ENCODE results near the gene GGT7. TPM values are rescaled to one million over a fixed set of nuclear protein-coding genes. Genes with fewer than 3 reads are reported as not detected.
A peak's percentile ranks its signal among the peaks of the same experiment; 100 is the strongest.
"Not testable (repeated sequence)": the region's sequence is repeated elsewhere in the genome, so short reads cannot be mapped to it uniquely, and the experiment has no call there.

GGT7 gene
- total RNA-seq, 1 experiment from 2014 or later = 3.8 TPM

GRCh38 chr20:34842143-34842542 lies 30.5 kb downstream of the GGT7 start:
- Histone ChIP-seq H3K27me3 (ENCODE audit: control insufficient read depth, insufficient read depth, low read length) (no peaks in the 10 kb centered on the region), H3K4me3 (ENCODE audit: insufficient read depth, low read depth, low read length) (no peak overlapping the region), H3K36me3 (replicated peaks; ENCODE audit: control insufficient read depth, insufficient read depth, low read length) (no peaks in the 10 kb centered on the region)
- no peak for DNase-seq

GRCh38 chr20:34834459-34834893 lies 38.2 kb downstream of the GGT7 start:
- Histone ChIP-seq H3K4me3 (ENCODE audit: insufficient read depth, low read depth, low read length) (no peak overlapping the region), H3K36me3 (replicated peaks; ENCODE audit: control insufficient read depth, insufficient read depth, low read length) (no peaks in the 10 kb centered on the region), H3K27me3 (ENCODE audit: control insufficient read depth, insufficient read depth, low read length) (peaks cover 2% of the 10 kb centered on the region; the same call in 1 of the 2 replicates)
- no peak for DNase-seq

GRCh38 chr20:34831936-34832335 lies 40.7 kb downstream of the GGT7 start:
- Histone ChIP-seq H3K4me3 (ENCODE audit: insufficient read depth, low read depth, low read length) (no peak overlapping the region), H3K27me3 (ENCODE audit: control insufficient read depth, insufficient read depth, low read length) (peaks cover 2% of the 10 kb centered on the region; the same call in 1 of the 2 replicates), H3K36me3 (replicated peaks; ENCODE audit: control insufficient read depth, insufficient read depth, low read length) (no peaks in the 10 kb centered on the region)
- DNase-seq = no peak

GRCh38 chr20:34829191-34829590 lies 43.5 kb downstream of the GGT7 start:
- DNase-seq = no peak
- H3K36me3 ChIP-seq (replicated peaks; ENCODE audit: control insufficient read depth, insufficient read depth, low read length) = no peaks in the 10 kb centered on the region
- peaks cover 2% of the 10 kb centered on the region; the same call in 1 of the 2 replicates for H3K27me3 ChIP-seq (ENCODE audit: control insufficient read depth, insufficient read depth, low read length)
- no peak overlapping the region for H3K4me3 ChIP-seq (ENCODE audit: insufficient read depth, low read depth, low read length)

GRCh38 chr20:34825530-34826362 lies 46.9 kb downstream of the GGT7 start, which contains the start of gene NCOA6:
NCOA6 (minus strand) TSS chr20:34825651; CDS start chr20:34782355, 43,296 bp downstream.
- H3K27me3 ChIP-seq (ENCODE audit: control insufficient read depth, insufficient read depth, low read length) = no peaks in the 10 kb centered on the region
- H3K4me3 ChIP-seq (ENCODE audit: insufficient read depth, low read depth, low read length) = peak within 1 kb of the TSS; percentile 80
- DNase-seq = peak; percentile 92
- no peaks in the 10 kb centered on the region for H3K36me3 ChIP-seq (replicated peaks; ENCODE audit: control insufficient read depth, insufficient read depth, low read length)

- DNase-seq = peak; percentile 94
- H3K4me3 ChIP-seq (ENCODE audit: insufficient read depth, low read depth, low read length) = peak overlapping the region; percentile 80
- no peaks in the 10 kb centered on the region for H3K27me3 ChIP-seq (ENCODE audit: control insufficient read depth, insufficient read depth, low read length)
- no peaks in the 10 kb centered on the region for H3K36me3 ChIP-seq (replicated peaks; ENCODE audit: control insufficient read depth, insufficient read depth, low read length)
Observed at GRCh38 chr20:34824806-34825529, 47.7 kb downstream of the GGT7 start.

- no peaks in the 10 kb centered on the region for H3K36me3 ChIP-seq (replicated peaks; ENCODE audit: control insufficient read depth, insufficient read depth, low read length)
- peak; percentile 82 for DNase-seq
- H3K4me3 ChIP-seq (ENCODE audit: insufficient read depth, low read depth, low read length) = peak overlapping the region; percentile 80
- no peaks in the 10 kb centered on the region for H3K27me3 ChIP-seq (ENCODE audit: control insufficient read depth, insufficient read depth, low read length)
Observed at GRCh38 chr20:34824452-34824805, 48.2 kb downstream of the GGT7 start.

- DNase-seq = no peak
- no peak overlapping the region; the same call in 1 of the 2 replicates for H3K4me3 ChIP-seq (ENCODE audit: insufficient read depth, low read depth, low read length)
- no peaks in the 10 kb centered on the region for H3K36me3 ChIP-seq (replicated peaks; ENCODE audit: control insufficient read depth, insufficient read depth, low read length)
- no peaks in the 10 kb centered on the region for H3K27me3 ChIP-seq (ENCODE audit: control insufficient read depth, insufficient read depth, low read length)
Observed at GRCh38 chr20:34824026-34824425, 48.6 kb downstream of the GGT7 start.

- no peak for DNase-seq
- Histone ChIP-seq H3K4me3 (ENCODE audit: insufficient read depth, low read depth, low read length) (no peak overlapping the region), H3K27me3 (ENCODE audit: control insufficient read depth, insufficient read depth, low read length) (no peaks in the 10 kb centered on the region), H3K36me3 (replicated peaks; ENCODE audit: control insufficient read depth, insufficient read depth, low read length) (no peaks in the 10 kb centered on the region)
Observed at GRCh38 chr20:34820805-34821578, 51.7 kb downstream of the GGT7 start.

GRCh38 chr20:34817801-34818200 lies 54.9 kb downstream of the GGT7 start:
- no peaks in the 10 kb centered on the region for H3K36me3 ChIP-seq (replicated peaks; ENCODE audit: control insufficient read depth, insufficient read depth, low read length)
- no peak for DNase-seq
- H3K4me3 ChIP-seq (ENCODE audit: insufficient read depth, low read depth, low read length) = no peak overlapping the region
- H3K27me3 ChIP-seq (ENCODE audit: control insufficient read depth, insufficient read depth, low read length) = no peaks in the 10 kb centered on the region

- DNase-seq = no peak
- Histone ChIP-seq H3K36me3 (replicated peaks; ENCODE audit: control insufficient read depth, insufficient read depth, low read length) (no peaks in the 10 kb centered on the region), H3K27me3 (ENCODE audit: control insufficient read depth, insufficient read depth, low read length) (no peaks in the 10 kb centered on the region), H3K4me3 (ENCODE audit: insufficient read depth, low read depth, low read length) (no peak overlapping the region)
Observed at GRCh38 chr20:34817072-34817471, 55.6 kb downstream of the GGT7 start.

GRCh38 chr20:34815636-34816035 lies 57.0 kb downstream of the GGT7 start:
- DNase-seq = no peak
- Histone ChIP-seq H3K36me3 (replicated peaks; ENCODE audit: control insufficient read depth, insufficient read depth, low read length) (no peaks in the 10 kb centered on the region), H3K4me3 (ENCODE audit: insufficient read depth, low read depth, low read length) (no peak overlapping the region)

GRCh38 chr20:34808583-34808982 lies 64.1 kb downstream of the GGT7 start:
- H3K27me3 ChIP-seq (ENCODE audit: control insufficient read depth, insufficient read depth, low read length) = no peaks in the 10 kb centered on the region
- no peaks in the 10 kb centered on the region for H3K36me3 ChIP-seq (replicated peaks; ENCODE audit: control insufficient read depth, insufficient read depth, low read length)
- DNase-seq = no peak
- H3K4me3 ChIP-seq (ENCODE audit: insufficient read depth, low read depth, low read length) = no peak overlapping the region

More at GRCh38 chr20:34815636-34816035, 57.0 kb downstream of the GGT7 start:
- no peaks in the 10 kb centered on the region for H3K27me3 ChIP-seq (ENCODE audit: control insufficient read depth, insufficient read depth, low read length)

- H3K36me3 ChIP-seq (replicated peaks; ENCODE audit: control insufficient read depth, insufficient read depth, low read length); H3K27me3 ChIP-seq (ENCODE audit: control insufficient read depth, insufficient read depth, low read length); H3K4me3 ChIP-seq (ENCODE audit: insufficient read depth, low read depth, low read length); DNase-seq: not testable (repeated sequence)
Observed at GRCh38 chr20:34807944-34808465, 64.7 kb downstream of the GGT7 start.
